8988T (cell line): Measurements from ENCODE around the gene KLHL6.
"Not testable (repeated sequence)": the region's sequence is repeated elsewhere in the genome, so short reads cannot be mapped to it uniquely, and the experiment has no call there.

Experiments
- DNase-seq: peaks from one replicate; pipeline ENCODE4 v3.0.0; 2011

Gene KLHL6

DNA sequence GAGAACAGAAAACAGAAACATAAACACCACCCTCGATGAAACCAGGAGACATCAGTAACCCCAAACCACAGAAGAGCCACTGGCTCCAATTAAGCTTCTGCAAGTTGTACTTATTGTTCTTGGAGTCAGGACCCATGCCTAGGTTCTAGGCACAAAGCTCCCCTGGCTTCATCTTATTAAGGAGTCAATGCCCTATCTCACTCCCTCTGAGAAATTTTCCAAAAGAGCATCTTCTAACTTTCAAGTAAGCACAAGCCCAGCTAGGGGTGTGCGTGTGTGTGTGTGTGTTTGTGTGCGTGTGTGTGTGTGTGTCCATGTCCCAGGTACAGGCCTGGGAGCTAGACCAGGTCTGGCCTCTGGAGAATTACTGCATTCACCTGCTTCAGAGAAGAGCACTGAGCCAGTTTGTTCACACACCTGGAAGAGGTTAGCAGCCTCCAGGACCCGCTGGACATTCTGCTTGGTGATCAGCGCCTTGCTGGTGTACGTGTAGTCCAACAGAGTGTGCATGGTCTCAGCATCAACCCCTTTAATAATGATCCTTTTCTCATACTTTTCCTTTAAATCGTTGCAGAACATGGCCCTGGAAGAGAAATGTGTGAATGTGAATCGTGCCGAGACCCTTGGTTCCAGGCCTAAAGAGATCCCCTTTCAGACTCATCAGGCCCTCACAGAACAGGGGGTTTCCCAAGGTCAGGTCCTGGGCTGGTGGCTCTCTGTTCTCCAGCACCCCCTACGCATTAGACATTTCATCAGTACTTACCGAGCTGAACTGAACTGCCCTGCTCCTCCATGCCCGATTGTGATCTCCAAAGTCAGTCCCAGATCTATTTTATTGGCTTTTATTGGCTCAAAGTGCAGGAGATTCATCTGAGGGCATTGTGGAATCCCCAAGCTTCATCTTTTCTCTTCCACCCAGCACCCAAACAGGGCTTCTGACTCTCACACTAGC lies 27.8 kb downstream of the KLHL6 start:
- DNase-seq: no peak

DNA sequence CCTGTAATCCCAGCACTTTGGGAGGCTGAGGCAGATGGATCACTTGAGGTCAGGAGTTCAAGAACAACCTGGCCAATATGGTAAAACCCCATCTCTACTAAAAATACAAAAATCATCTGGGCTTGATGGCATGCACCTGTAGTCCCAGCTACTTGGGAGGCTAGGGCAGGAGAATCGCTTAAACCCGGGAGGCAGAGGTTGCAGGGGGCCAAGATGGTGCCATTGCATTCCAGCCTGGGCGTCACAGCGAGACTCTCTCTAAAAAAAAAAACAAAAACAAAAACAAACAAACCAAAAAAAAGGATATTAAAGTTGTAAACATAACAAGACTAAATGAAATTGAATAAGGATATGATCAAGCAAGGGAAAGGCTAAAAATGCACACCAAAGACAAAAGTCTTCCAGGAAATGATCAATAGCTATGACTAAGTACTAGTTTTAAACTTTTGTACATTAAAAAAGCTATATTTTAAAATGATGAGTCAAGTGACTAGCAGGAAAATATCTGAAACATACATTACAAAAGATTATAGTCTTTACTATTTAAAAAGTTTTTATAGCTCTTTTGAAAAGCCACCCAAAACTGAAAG lies 28.6 kb downstream of the KLHL6 start:
- DNase-seq: no peak

- no peak for DNase-seq
Measured at GRCh38 chr3:183524476-183524875, 31.0 kb downstream of the KLHL6 start.

- not testable (repeated sequence) for DNase-seq
Measured at GRCh38 chr3:183520741-183521556, 34.6 kb downstream of the KLHL6 start.

DNA sequence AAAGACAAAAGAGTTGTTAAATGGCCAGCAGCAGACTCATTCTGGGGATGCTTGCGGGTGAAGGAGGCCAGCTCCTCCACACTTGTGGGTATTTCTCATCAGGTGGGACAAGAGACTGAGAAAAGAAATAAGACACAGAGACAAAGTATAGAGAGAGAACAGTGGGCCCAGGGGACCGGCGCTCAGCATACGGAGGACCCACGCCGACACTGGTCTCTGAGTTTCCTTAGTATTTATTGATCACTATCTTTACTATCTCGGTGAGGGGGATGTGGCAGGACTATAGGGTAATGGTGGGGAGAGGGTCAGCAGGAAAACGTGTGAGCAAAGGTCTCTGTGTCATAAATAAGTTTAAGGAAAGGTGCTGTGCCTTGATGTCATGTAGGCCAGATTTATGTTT lies 35.2 kb downstream of the KLHL6 start:
- DNase-seq: not testable (repeated sequence)

DNA sequence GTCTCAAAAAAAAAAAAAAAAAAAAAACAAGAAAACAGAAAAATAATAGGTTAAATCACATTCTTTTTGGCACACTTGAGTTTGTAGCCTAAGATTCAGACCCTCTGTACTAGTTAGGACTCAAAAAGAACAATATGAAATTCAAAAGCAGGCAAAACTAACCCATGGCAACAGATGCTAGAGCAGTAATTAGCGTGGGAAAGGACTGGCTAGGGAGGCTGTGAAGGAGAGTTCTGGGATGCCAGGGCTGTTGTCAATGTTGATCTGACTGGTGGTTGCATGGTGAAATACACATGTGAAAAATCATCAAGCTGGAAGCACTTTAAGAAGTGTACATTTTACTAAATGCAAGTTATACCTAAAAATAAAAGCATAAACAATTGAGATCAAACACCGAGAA lies 35.6 kb downstream of the KLHL6 start:
- no peak for DNase-seq

GRCh38 chr3:183518491-183519251 lies 36.8 kb downstream of the KLHL6 start:
- DNase-seq: no peak

DNA sequence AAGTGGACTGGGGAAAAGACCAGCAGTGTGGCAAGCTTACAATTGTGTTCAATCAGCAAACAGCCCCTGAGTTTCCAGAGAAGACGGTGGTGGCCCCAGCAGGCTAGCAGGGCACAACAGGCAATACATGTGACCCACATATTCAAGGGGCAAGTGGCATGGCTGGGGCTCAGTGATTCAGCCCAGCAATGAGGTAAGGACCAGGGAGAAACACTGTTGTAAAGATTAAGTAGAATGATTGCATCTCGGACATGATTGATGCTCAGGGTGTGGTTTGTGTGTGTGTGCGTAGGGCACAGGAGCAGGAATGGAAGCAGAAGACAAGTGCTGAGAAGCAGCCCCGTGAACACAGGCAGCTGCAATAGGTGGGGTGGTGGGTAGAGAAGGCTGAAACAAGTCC lies 37.9 kb downstream of the KLHL6 start:
- no peak for DNase-seq

- no peak for DNase-seq
Measured at GRCh38 chr3:183515968-183516851, 39.3 kb downstream of the KLHL6 start.

GRCh38 chr3:183514021-183514420 lies 41.5 kb downstream of the KLHL6 start:
- no peak for DNase-seq

DNA sequence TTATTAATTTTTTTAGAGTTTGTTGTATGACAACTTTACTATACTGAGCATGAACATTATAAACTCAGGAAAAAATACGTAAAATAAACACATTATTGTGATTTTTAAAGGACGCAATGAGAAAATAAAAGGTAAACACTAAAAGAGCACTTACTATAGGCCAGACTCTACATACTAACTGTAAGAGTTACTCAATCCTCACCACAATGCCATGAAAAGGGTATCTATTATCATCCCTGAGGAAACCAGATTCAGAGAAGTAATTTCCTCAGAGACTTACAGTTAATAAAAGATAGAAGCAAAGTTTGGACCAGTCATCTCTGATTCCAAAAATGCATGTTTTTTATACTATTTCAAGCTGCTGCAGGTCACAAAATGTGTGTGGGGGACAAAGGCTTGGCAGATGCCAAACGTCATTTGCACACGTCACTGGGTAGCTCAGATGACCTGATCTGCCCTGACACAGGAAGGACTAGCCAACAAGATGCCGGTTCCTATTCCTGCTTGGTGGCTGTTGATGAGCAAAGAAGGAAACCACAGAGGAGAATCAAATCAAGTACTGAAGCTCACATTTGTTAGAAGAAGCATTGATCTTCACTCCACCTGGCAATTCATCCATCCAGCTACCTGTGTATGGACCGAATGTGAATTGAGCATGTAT lies 42.3 kb downstream of the KLHL6 start:
- no peak for DNase-seq

DNA sequence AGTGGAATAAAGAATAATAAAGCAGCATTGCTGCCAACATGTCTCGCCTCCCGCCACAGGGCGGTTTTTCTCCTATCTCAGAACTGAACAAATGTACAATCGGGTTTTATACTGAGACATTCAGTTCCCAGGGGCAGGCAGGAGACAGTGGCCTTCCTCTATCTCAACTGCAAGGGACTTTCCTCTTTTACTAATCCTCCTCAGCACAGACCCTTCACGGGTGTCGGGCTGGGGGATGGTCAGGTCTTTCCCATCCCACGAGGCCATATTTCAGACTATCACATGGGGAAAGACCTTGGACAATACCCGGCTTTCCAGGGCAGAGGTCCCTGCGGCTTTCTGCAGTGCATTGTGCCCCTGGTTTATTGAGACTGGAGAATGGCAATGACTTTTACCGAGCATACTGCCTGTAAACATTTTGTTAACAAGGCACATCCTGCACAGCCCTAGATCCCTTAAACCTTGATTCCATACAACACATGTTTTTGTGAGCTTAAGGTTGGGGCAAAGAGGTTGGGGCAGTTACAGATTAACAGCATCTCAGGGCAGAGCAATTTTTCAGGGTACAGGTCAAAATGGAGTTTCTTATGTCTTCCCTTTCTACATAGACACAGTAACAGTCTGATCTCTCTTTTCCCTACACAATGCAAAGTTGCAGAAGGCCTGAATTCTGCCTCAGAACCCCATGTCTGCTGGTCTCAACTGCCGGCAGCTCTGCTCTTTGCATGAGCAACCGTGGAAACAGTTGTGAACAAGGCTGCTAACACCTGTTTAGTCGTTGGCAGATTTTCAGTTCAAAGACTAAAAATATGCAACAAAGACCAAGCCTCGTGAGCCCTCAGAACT lies 44.0 kb downstream of the KLHL6 start:
- DNase-seq: not testable (repeated sequence)

DNA sequence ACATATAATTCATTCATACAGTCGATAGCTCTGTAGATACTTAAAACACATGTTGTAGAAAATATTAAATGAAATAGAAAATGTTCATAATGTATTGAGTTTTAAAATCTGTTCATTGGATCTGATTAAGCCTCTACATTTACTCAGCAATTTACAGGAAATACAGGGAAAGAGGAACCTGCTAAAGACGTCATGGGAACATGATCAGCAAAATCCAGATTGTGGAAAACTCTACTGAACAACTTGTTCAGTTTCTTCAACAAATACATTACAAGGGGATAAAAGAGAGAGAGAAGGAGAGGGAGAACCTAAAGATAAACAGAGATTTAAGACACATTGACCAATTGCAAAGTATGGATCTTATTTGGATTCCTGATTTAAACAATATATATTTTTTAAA lies 46.7 kb downstream of the KLHL6 start:
- no peak for DNase-seq

- DNase-seq: no peak
Measured at GRCh38 chr3:183507551-183507950, 48.0 kb downstream of the KLHL6 start.

DNA sequence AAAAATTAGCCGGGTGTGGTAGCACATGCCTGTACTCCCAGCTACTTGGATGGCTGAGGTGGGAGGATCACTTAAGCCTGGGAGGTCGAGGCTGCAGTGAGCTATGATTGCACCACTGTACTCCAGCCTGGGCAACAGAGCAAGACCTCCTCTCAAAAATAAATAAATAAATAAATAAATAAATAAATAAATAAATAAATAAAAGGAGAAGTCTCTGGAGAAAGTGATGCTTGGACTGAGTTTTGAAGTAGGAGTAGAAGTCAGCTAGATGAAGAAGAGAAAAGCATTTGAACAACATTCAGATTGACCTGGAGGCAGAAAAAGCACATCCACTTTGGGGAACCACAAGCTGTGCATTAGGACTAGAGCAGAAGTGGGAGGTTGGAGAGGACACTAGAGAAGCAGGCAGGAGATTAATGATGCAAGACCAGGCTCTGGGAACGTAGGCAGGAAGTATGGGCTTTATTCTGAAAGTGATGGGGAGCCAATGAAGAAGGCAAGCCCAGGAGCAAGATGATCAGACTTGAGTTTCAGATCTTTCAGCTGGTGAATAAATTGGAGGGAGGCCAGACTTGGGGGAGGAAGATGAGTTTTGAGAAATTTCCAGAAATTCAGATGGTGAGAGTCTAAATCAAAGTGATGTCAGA lies 48.7 kb downstream of the KLHL6 start:
- no peak for DNase-seq

- DNase-seq: no peak
Measured at GRCh38 chr3:183504597-183504996, 50.9 kb downstream of the KLHL6 start.

GRCh38 chr3:183503746-183504145 lies 51.8 kb downstream of the KLHL6 start:
- DNase-seq: no peak

- peak; percentile 32 for DNase-seq
Measured at GRCh38 chr3:183502237-183503181, 53.0 kb downstream of the KLHL6 start.
